ENCODE measurements around the gene MVB12B.

The MVB12B gene

GRCh38 chr9:126508928-126509327, 182.3 kb downstream of the MVB12B start:
- DNase-seq = no peak

GRCh38 chr9:126509718-126510117, 183.1 kb downstream of the MVB12B start:
- no peak for DNase-seq

- DNase-seq = no peak
Measured at GRCh38 chr9:126510564-126510963, 183.9 kb downstream of the MVB12B start.

GRCh38 chr9:126511411-126511810, 184.8 kb downstream of the MVB12B start:
- DNase-seq = no peak

GRCh38 chr9:126513159-126514036, 186.8 kb downstream of the MVB12B start:
- no peak for DNase-seq

- DNase-seq = peak; percentile 13
Measured at GRCh38 chr9:126514037-126514821, 187.6 kb downstream of the MVB12B start.

- DNase-seq = no peak
Measured at GRCh38 chr9:126515001-126515872, 188.6 kb downstream of the MVB12B start.

- DNase-seq = no peak
Measured at GRCh38 chr9:126515873-126516505, 189.4 kb downstream of the MVB12B start.

GRCh38 chr9:126516561-126516935, 189.9 kb downstream of the MVB12B start:
- no peak for DNase-seq

GRCh38 chr9:126516936-126517832, 190.6 kb downstream of the MVB12B start:
- no peak for DNase-seq

GRCh38 chr9:126517833-126518356, 191.3 kb downstream of the MVB12B start:
- no peak for DNase-seq

GRCh38 chr9:126518763-126519162, 192.1 kb downstream of the MVB12B start:
- no peak for DNase-seq

GRCh38 chr9:126519660-126520420, 193.2 kb downstream of the MVB12B start:
- DNase-seq = no peak

GRCh38 chr9:126520453-126520852, 193.8 kb downstream of the MVB12B start:
- DNase-seq = no peak

- no peak for DNase-seq
Measured at GRCh38 chr9:126521089-126521488, 194.5 kb downstream of the MVB12B start.

- no peak for DNase-seq
Measured at GRCh38 chr9:126521551-126521950, 194.9 kb downstream of the MVB12B start.

- no peak for DNase-seq
Measured at GRCh38 chr9:126521976-126522590, 195.5 kb downstream of the MVB12B start.

- no peak for DNase-seq
Measured at GRCh38 chr9:126522612-126523356, 196.2 kb downstream of the MVB12B start.

- DNase-seq = no peak
Measured at GRCh38 chr9:126523611-126524111, 197.0 kb downstream of the MVB12B start.
